CD1c-positive myeloid dendritic cell (primary cell): Measurements from ENCODE around the gene PRSS22.

Experiments used
- DNase-seq: peaks from one replicate; pipeline ENCODE4 v3.0.0-alpha.2; 2016; ENCODE audit errors: extremely low spot score

Gene PRSS22

DNA sequence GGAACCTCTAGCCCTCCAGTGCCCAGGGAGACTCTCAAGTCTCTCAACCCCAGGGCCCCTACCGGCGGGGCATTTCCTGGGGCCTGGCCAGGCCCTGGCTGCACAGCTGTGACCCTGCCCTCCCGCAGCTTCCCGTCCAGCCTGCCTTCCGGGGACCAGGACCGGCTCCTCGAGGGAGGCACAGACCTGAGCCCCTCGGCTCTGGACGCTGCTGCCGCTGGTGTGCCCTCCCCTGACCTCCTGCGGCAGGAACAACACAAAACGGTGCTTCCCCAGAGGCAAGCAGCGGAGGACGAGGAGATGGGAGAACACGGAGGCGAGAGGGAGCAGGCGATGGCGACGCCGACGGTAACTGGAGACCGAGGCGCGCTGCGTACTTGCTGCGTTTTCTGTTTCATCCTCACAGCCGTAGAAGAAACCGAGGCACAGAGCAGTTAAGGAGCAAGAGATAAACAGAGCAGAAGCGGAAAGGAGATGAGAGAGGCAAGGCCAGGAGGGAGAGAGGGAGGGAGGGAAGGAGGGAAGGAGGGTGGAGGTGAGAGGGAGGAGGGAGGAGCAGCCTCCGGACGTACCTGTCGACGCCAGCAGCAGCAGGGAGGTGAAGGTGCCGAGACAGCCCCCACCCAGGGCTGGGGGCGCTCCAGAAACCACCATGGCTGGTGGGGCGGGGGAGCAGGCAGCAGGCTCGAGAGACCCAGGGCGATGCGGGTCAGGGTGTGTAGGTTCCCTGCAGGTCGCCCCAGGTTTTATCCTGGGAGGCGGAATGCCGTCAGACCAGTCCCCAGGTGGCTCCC lies at the start of gene PRSS22:
PRSS22 (minus strand) TSS at position 720 of the 794 bp plus-strand sequence; CDS start at position 654, 66 bp downstream.
- DNase-seq, result peak; percentile 31

- DNase-seq, result peak; percentile 61
Measured at GRCh38 chr16:2907084-2907753, 49.2 kb upstream of the PRSS22 start.

GRCh38 chr16:2905988-2906387 lies 48.0 kb upstream of the PRSS22 start:
- no peak for DNase-seq

GRCh38 chr16:2905241-2905987 lies 47.4 kb upstream of the PRSS22 start:
- DNase-seq, result peak; percentile 99

DNA sequence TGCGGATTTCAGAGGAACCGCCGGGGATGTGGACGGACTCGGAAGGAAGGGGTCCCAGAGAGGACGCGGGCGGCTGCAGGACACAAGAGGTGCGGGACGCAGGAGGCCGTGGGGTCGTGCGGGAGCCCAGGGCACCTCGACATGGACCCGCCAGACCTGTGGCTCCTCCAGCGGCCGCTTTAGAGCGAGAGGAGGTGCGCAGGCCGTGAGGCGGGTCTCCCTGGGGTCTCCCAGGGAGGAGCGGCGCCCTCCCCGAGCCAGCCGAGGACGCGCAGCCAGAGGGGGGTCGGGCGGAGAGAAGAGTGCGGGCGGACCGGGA lies 46.9 kb upstream of the PRSS22 start:
- DNase-seq, result no peak

DNA sequence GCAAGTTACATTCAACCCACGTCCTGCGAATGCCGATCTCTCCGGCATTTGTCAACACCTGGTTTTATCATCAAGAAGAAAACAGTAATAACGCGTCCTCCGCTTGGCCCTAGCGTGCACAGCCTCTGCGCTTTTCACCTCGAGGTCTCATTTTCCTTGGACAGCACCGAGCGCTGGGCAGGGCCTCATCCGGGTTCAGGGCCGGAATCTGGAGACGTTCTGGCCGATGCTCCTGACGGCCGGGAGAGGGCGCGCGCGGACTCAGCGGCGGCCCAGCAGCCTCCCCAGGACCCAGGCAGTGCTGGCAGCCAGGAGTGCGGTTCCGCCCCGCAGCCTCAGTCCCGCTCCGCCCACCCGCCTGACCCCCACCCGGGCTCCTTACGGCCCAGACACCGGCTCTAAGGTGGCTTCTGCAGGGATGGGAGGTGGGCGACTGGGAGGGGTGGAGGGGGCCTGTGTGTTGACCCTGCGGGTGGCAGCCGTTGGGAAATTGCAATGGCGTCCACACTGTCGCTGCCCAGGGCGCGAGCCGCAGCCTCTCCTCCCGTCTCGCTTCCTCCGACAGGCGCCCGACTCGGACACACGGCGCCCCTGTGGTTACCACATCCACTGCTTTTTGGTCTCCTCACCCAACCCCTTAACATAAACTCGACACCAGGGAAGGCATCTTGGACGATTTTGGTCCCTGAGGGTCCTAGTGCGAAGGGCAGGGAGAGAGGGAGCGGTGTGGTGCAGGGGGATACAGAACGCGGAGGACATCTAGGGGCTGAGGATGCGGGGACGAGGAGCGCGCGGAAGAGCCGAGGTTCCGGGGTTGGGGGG lies 46.3 kb upstream of the PRSS22 start:
- peak; percentile 91 for DNase-seq

GRCh38 chr16:2902337-2903130 lies 44.6 kb upstream of the PRSS22 start:
- DNase-seq, result no peak

- no peak for DNase-seq
Measured at GRCh38 chr16:2900526-2901075, 42.6 kb upstream of the PRSS22 start.

GRCh38 chr16:2899564-2900072 lies 41.6 kb upstream of the PRSS22 start:
- no peak for DNase-seq

DNA sequence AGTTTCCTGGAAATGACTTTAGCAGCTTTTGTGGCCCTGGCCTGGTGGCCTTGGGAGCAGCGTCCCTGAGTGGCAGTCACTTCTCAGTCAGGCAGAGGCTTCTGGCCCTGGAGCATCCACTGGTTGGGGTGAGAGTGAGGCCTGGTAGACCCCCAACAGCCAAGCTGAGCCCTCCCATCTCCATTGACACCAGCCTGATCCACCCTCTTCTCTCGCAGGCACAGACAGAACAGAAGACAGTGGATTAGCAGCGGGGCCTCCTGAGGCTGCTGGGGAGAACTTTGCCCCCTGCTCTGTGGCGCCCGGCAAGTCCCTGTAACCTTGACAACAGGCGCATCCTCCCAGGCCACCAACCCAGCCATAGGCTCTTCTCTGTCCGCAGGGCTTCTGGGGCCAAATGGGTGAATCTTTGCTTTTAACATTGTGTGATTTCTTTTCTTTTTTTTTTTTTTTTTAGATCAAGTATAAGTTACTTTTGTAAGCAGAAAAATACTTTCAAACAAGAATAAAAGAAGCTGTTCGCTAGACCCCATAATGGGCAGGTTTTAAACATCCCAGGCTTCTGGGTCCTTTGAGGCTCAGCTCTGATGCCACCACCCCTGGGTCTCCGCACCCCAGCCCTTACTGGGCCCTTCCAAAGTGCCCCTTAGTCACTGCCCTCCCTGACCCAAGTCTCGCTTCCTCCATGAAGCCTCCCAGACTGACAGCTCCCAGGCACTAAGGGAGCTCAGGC lies 41.0 kb upstream of the PRSS22 start:
- DNase-seq, result no peak

GRCh38 chr16:2897110-2897509 lies 39.1 kb upstream of the PRSS22 start:
- DNase-seq, result no peak

GRCh38 chr16:2896480-2897010 lies 38.6 kb upstream of the PRSS22 start:
- DNase-seq, result no peak

- DNase-seq, result no peak
Measured at GRCh38 chr16:2895813-2896212, 37.8 kb upstream of the PRSS22 start.

- DNase-seq, result no peak
Measured at GRCh38 chr16:2894231-2894630, 36.3 kb upstream of the PRSS22 start.

DNA sequence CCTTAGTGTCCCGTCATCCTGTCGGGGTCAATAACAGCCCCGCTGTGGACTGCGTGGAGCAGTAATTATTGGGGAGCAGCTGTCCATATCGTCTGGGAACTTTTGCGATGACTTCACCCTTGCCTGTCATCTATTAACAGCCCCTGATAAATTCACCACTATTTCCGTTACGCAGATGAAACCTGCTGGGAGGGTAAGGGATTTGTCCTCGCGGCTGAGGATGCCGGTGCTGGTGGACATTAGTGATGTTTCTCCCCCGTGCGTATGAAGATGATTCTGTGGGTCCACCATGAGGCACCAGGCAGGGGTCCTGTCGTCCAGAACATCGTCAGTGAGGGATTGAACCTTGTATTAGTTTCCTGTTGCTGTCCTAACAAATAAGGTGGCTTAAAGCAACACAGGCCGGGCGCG lies 26.1 kb upstream of the PRSS22 start:
- no peak for DNase-seq

GRCh38 chr16:2883458-2883908 lies 25.5 kb upstream of the PRSS22 start:
- DNase-seq, result no peak

- DNase-seq, result peak; percentile 99
Measured at GRCh38 chr16:2882650-2883457, 24.9 kb upstream of the PRSS22 start, which contains the start of gene FLYWCH2. FLYWCH2 (plus strand) TSS chr16:2883215; CDS start chr16:2896450, 13,235 bp downstream.
